Prostate gland (tissue), 2 donors: Measurements from ENCODE around the gene DHODH. TPM values are rescaled to one million over a fixed set of nuclear protein-coding genes. Genes with fewer than 3 reads are reported as not detected.

ENCODE experiments used
- DNase-seq: peaks from one replicate; pipeline ENCODE4 v3.0.0-alpha.2; 2019; ENCODE audit warnings: low spot score
- H3K27ac ChIP-seq, 2 donors: fragments of 200-600 bp; sonication (generic); 2 replicates each; pipeline ENCODE4 v1.5.1; 2017 to 2019
- H3K27me3 ChIP-seq: fragments of 200-600 bp; sonication (generic); replicated peaks from 2 replicates; pipeline ENCODE4 v1.5.1; 2019; ENCODE audit not compliant: insufficient read depth
- H3K36me3 ChIP-seq, 2 donors: fragments of 200-600 bp; sonication (generic); 1 replicate in 1 of 2; 2 replicates in 1 of 2; pipeline versions ENCODE4 v1.5.1 to v1.8.1; 2017 to 2019
- H3K4me1 ChIP-seq: fragments of 200-600 bp; sonication (generic); replicated peaks from 2 replicates; pipeline ENCODE4 v1.5.1; 2019
- H3K4me3 ChIP-seq, 2 donors: fragments of 200-600 bp; sonication (generic); 2 replicates each; pipeline ENCODE4 v1.5.1; 2017 to 2019
- H3K9me3 ChIP-seq: fragments of 200-600 bp; sonication (generic); 2 replicates; pipeline ENCODE4 v1.5.1; 2017
- CTCF ChIP-seq, 4 experiments: fragments of 200-600 bp in 2 of 4; fragments of 450-650 bp in 2 of 4; sonication (generic) in 2 of 4; IDR thresholded peaks; 1 replicate in 3 of 4; 2 replicates in 1 of 4; pipeline ENCODE4 v1.5.1; 2016 to 2019; ENCODE audit warnings: antibody characterized with exemption in 4 of 4, mild to moderate bottlenecking in 2 of 4, moderate library complexity in 2 of 4
- POLR2A ChIP-seq: fragments of 450-650 bp; IDR thresholded peaks from one replicate; pipeline ENCODE4 v1.6.1; 2016; ENCODE audit warnings: antibody characterized with exemption, mild to moderate bottlenecking
- POLR2AphosphoS5 ChIP-seq: sonication (generic); formaldehyde crosslinking; IDR thresholded peaks from one replicate; pipeline ENCODE4 v1.6.1; 2017; ENCODE audit warnings: antibody characterized with exemption
- WGBS: methylation state at CpG from one replicate; pipeline ENCODE4 v1.1.5; 2018; 5-methylcytosine and 5-hydroxymethylcytosine counted together
- intact Hi-C: fragments of 100-400 bp; cut with DNase I; formaldehyde crosslinking; loops from one replicate; pipeline ENCODE4 v1.14.2; 2022
- total RNA-seq, 2 donors: library from RNA; depleted of rRNA; stranded (reverse); fragments of >200 nt; gene quantifications; one replicate each; pipeline ENCODE4 v1.1.0, GENCODE V29; 2016

DHODH gene
- total RNA-seq, 2 donors from 2014 or later = 4.4 to 7.7 TPM

GRCh38 chr16:71966932-71967331, 41.6 kb upstream of the DHODH start:
- WGBS = 29% methylated on average over 4 of the region's 4 CpGs
- H3K36me3 ChIP-seq = no peaks in the 10 kb centered on the region
- no peaks in the 10 kb centered on the region for H3K4me1 ChIP-seq
- H3K4me3 ChIP-seq = no peak overlapping the region
- intact Hi-C loops = no loop called here
- H3K27ac ChIP-seq = no peak overlapping the region
- peak; percentile 68 for TF ChIP-seq POLR2AphosphoS5
- TF ChIP-seq POLR2A = no peak
- TF ChIP-seq CTCF (IDR thresholded peaks at IDR 0.05) = no peak
- H3K27me3 ChIP-seq = no peaks in the 10 kb centered on the region
- no peaks in the 10 kb centered on the region for H3K9me3 ChIP-seq
- DNase-seq = peak; percentile 53

- no peaks in the 10 kb centered on the region for H3K27me3 ChIP-seq
- H3K4me1 ChIP-seq = no peaks in the 10 kb centered on the region
- no peak overlapping the region for H3K27ac ChIP-seq
- no peak for DNase-seq
- TF ChIP-seq POLR2AphosphoS5 = no peak
- no peak for TF ChIP-seq POLR2A
- no peak for TF ChIP-seq CTCF (IDR thresholded peaks at IDR 0.05)
- intact Hi-C loops = no loop called here
- no peaks in the 10 kb centered on the region for H3K36me3 ChIP-seq
- H3K9me3 ChIP-seq = no peaks in the 10 kb centered on the region
- no peak overlapping the region for H3K4me3 ChIP-seq
- 92% methylated on average over 2 of the region's 2 CpGs for WGBS
Measured at GRCh38 chr16:71969353-71969752, 39.2 kb upstream of the DHODH start.

GRCh38 chr16:71971571-71971970, 37.0 kb upstream of the DHODH start:
- Histone ChIP-seq H3K27me3 (no peaks in the 10 kb centered on the region), H3K36me3 (no peaks in the 10 kb centered on the region), H3K9me3 (no peaks in the 10 kb centered on the region), H3K4me1 (no peaks in the 10 kb centered on the region), H3K27ac (no peak overlapping the region), H3K4me3 (no peak overlapping the region)
- no peak for DNase-seq
- intact Hi-C loops = no loop called here
- WGBS = 91% methylated on average over 4 of the region's 4 CpGs
- no peak for TF ChIP-seq CTCF (IDR thresholded peaks at IDR 0.05)
- TF ChIP-seq POLR2AphosphoS5 = no peak
- no peak for TF ChIP-seq POLR2A

GRCh38 chr16:71972356-71972755, 36.2 kb upstream of the DHODH start:
- DNase-seq = no peak
- intact Hi-C loops = no loop called here
- TF ChIP-seq POLR2A (no peak), POLR2AphosphoS5 (no peak), CTCF (IDR thresholded peaks at IDR 0.05) (no peak)
- Histone ChIP-seq H3K36me3 (no peaks in the 10 kb centered on the region), H3K27ac (no peak overlapping the region), H3K4me1 (no peaks in the 10 kb centered on the region), H3K9me3 (no peaks in the 10 kb centered on the region), H3K4me3 (no peak overlapping the region), H3K27me3 (no peaks in the 10 kb centered on the region)
- 87% methylated on average over 3 of the region's 3 CpGs for WGBS

- no peak for DNase-seq
- H3K27me3 ChIP-seq = no peaks in the 10 kb centered on the region
- no peaks in the 10 kb centered on the region for H3K4me1 ChIP-seq
- TF ChIP-seq POLR2A (no peak), POLR2AphosphoS5 (no peak), CTCF (IDR thresholded peaks at IDR 0.05) (no peak)
- no peaks in the 10 kb centered on the region for H3K9me3 ChIP-seq
- no peak overlapping the region for H3K4me3 ChIP-seq
- WGBS = 69% methylated on average over 9 of the region's 9 CpGs
- intact Hi-C loops = no loop called here
- no peaks in the 10 kb centered on the region for H3K36me3 ChIP-seq
- H3K27ac ChIP-seq = no peak overlapping the region
Measured at GRCh38 chr16:71973001-71973400, 35.5 kb upstream of the DHODH start.
